ENCODE results near the gene RSAD2.

Gene RSAD2

GRCh38 chr2:6838673-6839319 is 38.8 kb upstream of the RSAD2 start:
- TF ChIP-seq CTCF (IDR thresholded peaks at IDR 0.05), result no peak
- no peak overlapping the region for H3K27ac ChIP-seq
- H3K4me3 ChIP-seq, result no peak overlapping the region
- DNase-seq (ENCODE audit: low spot score), result no peak

GRCh38 chr2:6841537-6842287 is 35.9 kb upstream of the RSAD2 start:
- no peak overlapping the region for H3K4me3 ChIP-seq
- TF ChIP-seq CTCF (IDR thresholded peaks at IDR 0.05), result no peak
- no peak for DNase-seq (ENCODE audit: low spot score)
- H3K27ac ChIP-seq, result no peak overlapping the region

- H3K4me3 ChIP-seq, result no peak overlapping the region
- H3K27ac ChIP-seq, result no peak overlapping the region
- no peak for TF ChIP-seq CTCF (IDR thresholded peaks at IDR 0.05)
- DNase-seq (ENCODE audit: low spot score), result no peak
These were observed 32.3 kb upstream of the RSAD2 start for GRCh38 chr2:6845312-6845711.

GRCh38 chr2:6845903-6846302 is 31.7 kb upstream of the RSAD2 start:
- no peak for TF ChIP-seq CTCF (IDR thresholded peaks at IDR 0.05)
- DNase-seq (ENCODE audit: low spot score), result no peak
- Histone ChIP-seq H3K27ac (no peak overlapping the region), H3K4me3 (no peak overlapping the region)

GRCh38 chr2:6846540-6846939 is 31.0 kb upstream of the RSAD2 start:
- Histone ChIP-seq H3K27ac (no peak overlapping the region), H3K4me3 (no peak overlapping the region)
- no peak for TF ChIP-seq CTCF (IDR thresholded peaks at IDR 0.05)
- DNase-seq (ENCODE audit: low spot score), result no peak

- no peak for DNase-seq (ENCODE audit: low spot score)
- TF ChIP-seq CTCF (IDR thresholded peaks at IDR 0.05), result no peak
- no peak overlapping the region for H3K4me3 ChIP-seq
These were observed 30.5 kb upstream of the RSAD2 start for GRCh38 chr2:6846967-6847681.

More at GRCh38 chr2:6846967-6847681, 30.5 kb upstream of the RSAD2 start:
- no peak overlapping the region for H3K27ac ChIP-seq

All from coronary artery (tissue), 2 donors.